ENCODE measurements around the gene ARHGEF26. TPM values are rescaled to one million over a fixed set of nuclear protein-coding genes. Genes with fewer than 3 reads are reported as not detected.

The ARHGEF26 gene
- total RNA-seq, 1 donor: 4.3 TPM

DNA sequence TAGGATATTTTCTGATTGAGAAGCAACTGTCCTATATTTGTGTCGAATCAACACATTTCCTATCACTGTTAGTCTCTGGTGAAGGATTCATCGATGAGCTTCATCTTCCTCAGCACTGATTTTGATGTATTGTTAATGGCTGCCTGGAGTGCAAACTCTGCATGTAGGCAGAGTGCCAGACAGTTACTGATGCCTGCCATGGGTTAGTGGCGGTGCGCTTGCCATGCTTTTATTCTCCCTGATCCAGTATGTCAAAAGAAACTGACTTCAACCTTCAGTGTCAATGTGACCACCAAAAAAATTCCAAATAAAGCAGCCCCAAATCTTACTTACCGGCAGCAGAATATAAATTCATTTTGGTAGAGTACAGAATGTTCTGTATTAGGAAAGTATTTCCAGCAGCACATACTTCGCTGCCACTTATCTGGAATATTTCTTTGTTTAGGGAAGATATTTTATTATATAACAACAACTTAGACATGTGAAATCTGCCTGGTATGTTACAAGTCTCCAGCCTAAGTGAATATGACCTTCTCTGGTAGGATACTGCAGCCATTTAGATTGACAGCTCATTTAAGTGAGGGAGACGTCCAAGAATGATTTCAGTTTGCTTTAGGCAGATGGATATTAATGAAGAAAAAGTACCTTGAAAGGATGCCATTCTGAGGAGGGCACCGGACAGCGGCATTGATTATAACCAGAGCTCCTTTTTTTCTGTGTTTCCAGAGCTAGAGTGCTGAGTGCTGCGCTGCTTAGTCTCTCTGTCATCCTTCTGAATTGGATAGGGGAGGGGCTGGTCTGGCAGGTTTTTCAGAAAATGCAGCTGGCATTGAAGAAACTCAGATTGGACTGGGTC is 59.9 kb downstream of the ARHGEF26 start:
- TF ChIP-seq, protein P1, sequence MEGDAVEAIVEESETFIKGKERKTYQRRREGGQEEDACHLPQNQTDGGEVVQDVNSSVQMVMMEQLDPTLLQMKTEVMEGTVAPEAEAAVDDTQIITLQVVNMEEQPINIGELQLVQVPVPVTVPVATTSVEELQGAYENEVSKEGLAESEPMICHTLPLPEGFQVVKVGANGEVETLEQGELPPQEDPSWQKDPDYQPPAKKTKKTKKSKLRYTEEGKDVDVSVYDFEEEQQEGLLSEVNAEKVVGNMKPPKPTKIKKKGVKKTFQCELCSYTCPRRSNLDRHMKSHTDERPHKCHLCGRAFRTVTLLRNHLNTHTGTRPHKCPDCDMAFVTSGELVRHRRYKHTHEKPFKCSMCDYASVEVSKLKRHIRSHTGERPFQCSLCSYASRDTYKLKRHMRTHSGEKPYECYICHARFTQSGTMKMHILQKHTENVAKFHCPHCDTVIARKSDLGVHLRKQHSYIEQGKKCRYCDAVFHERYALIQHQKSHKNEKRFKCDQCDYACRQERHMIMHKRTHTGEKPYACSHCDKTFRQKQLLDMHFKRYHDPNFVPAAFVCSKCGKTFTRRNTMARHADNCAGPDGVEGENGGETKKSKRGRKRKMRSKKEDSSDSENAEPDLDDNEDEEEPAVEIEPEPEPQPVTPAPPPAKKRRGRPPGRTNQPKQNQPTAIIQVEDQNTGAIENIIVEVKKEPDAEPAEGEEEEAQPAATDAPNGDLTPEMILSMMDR (IDR thresholded peaks at IDR 0.05; ENCODE audit: insufficient read depth, low read length): no peak
- DNase-seq (ENCODE audit: low read depth): peak; percentile 16
- H3K4me3 ChIP-seq (ENCODE audit: low read depth, low read length): no peak overlapping the region

DNA sequence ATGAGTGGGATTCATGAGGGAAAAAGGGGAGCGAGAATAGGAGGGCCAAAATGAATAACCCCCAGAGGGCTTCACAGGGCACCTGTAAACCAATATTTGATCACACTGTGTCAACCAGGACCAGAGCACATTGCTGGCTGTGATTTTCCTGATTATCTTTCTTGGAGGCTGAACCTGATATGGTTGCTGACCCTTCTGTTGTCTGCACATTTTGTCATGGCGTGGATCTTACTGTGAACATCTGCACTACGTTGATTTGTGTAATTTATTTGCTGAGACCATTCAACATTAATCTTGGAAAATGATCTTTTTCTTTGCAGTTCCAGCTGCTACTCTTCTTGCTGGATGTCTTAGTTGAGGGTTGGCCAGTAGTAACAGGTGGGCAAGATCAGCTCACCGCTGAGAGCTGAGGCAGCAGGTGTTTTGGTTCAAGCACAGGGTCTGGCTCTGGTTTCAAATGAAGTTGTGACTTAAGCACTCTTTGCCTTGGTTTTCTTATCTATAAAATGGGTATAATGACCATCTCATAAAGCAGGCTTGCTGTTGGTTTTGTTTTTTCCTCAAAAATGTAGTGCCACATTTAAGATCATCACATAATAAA is 61.2 kb downstream of the ARHGEF26 start:
- H3K4me3 ChIP-seq (ENCODE audit: low read depth, low read length): no peak overlapping the region
- TF ChIP-seq, protein P1 (IDR thresholded peaks at IDR 0.05; ENCODE audit: insufficient read depth, low read length): no peak
- DNase-seq (ENCODE audit: low read depth): no peak

DNA sequence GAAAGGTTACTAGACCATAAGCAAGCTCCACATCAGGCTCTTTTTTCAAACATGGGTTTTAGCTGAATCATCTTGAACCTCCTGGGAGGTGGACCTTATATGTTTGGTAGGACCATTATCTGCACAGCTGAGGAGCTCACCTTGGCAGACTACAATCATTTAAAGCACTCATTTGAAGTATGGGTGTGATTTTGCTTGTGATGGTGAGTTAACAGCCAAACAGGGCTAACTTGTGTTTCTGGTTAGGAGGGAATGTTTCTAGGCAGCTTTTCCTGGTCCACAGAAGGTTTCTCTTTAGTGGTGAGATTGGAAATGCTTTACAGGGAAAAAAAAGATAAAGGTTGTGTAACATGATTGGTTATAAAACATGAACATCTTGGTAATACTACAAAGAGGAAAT is 61.8 kb downstream of the ARHGEF26 start:
- TF ChIP-seq, protein P1 (IDR thresholded peaks at IDR 0.05; ENCODE audit: insufficient read depth, low read length): no peak
- H3K4me3 ChIP-seq (ENCODE audit: low read depth, low read length): peak overlapping the region; percentile 19
- peak; percentile 46 for DNase-seq (ENCODE audit: low read depth)

DNA sequence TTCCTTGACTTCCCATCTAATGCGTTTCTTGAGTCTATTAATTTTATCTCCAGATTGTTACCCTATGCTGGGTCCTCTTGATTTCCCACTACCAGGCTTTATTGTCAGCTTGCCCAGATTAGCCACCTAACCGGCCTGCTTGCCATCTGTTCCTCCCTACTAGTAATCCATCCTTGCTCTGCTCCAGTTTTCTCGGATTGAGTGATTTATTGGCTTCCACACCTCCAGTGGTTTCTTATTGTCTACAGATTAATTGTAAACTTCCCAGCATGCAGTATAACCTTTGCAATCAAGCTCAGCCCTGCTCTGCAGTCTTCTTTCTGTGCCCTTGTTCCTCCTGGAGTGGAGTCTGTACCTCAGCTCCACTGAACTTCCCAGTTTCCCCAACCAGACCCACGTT is 63.4 kb downstream of the ARHGEF26 start:
- TF ChIP-seq, protein P1 (IDR thresholded peaks at IDR 0.05; ENCODE audit: insufficient read depth, low read length): no peak

DNA sequence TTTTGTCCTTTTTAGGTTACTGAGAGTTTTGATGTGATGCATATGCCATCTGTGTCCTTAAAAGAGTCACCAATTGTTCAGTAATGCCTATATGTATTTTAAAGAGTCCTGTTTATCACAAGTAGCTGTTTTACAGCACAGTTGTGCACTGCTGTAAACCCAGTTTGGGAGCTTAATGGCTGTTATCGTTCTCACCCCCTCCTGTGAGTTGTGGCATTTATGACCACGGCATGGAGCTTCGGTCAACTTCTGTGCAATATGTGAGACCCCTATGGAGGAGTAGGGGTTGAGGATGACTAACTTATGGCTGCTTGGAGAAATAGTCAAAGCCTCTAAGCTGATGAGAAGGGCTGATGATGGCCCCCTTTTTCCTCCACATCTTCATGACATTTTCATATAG is 67.2 kb downstream of the ARHGEF26 start:
- no peak overlapping the region for H3K4me3 ChIP-seq (ENCODE audit: low read depth, low read length)
- DNase-seq (ENCODE audit: low read depth): no peak
- TF ChIP-seq, protein P1 (IDR thresholded peaks at IDR 0.05; ENCODE audit: insufficient read depth, low read length): no peak

More for the DNA sequence above, 63.4 kb downstream of the ARHGEF26 start:
- DNase-seq (ENCODE audit: low read depth): no peak
- no peak overlapping the region for H3K4me3 ChIP-seq (ENCODE audit: low read depth, low read length)

DNA sequence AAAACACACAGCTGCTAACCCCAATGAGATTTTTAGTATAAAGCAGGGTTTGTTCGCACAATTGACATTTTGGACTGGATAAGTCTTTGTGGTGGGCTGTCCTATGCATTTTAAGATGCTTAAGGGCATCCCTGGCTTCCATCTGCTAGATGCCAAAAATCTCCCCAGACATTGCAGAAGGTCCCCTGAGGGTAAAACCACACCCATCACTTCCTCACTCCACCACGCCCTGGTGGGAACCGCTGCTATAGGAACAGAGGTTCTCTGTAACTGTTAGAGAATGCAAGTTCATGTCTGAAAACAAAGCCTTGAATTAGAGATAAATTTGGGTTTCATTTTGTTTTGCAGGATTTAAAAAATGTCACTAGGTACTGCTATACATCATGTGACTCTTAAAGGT is 67.7 kb downstream of the ARHGEF26 start:
- TF ChIP-seq, protein P1 (IDR thresholded peaks at IDR 0.05; ENCODE audit: insufficient read depth, low read length): no peak
- no peak overlapping the region for H3K4me3 ChIP-seq (ENCODE audit: low read depth, low read length)
- peak; percentile 27 for DNase-seq (ENCODE audit: low read depth)
